A549 (cell line): Measurements from ENCODE around the gene RAPGEF5. TPM values are rescaled to one million over a fixed set of nuclear protein-coding genes. Genes with fewer than 3 reads are reported as not detected.

Experiments used
- ATAC-seq, 2 experiments: fragments of 200-7000 bp in 1 of 2; fragments of >200 bp in 1 of 2; cut with Nextera tagmentation in 1 of 2; cut with Tn5 transposase in 1 of 2; 3 replicates each; pipeline versions ENCODE4 v1.8.0 to v1.9.1; 2018 to 2020; ENCODE audit warnings: mild to moderate bottlenecking in 1 of 2, moderate library complexity in 1 of 2
- CTCF ChIA-PET: fragments of 300-600 bp; sonication (Branson Sonifier 250); formaldehyde crosslinking; extraction: SDS; loops from one replicate; lab custom pipeline; 2021; ENCODE audit warnings: antibody characterized with exemption, inconsistent platforms; lab: Yijun Ruan, JAX
- POLR2A ChIA-PET: fragments of 350-600 bp; formaldehyde crosslinking; extraction: SDS; loops from one replicate; lab custom pipeline; 2021; ENCODE audit warnings: antibody characterized with exemption, inconsistent platforms; lab: Yijun Ruan, JAX
- DNase-seq, 2 experiments: peaks; one replicate each; pipeline versions ENCODE4 v3.0.0 to v3.0.0-alpha.2; 2011 to 2016; ENCODE audit warnings: low read depth in 1 of 2, low spot score in 1 of 2
- FAIRE-seq: peaks from 2 replicates; lab custom pipeline; 2011; peaks lifted over from hg19 to GRCh38; lab: Jason Lieb, UNC
- H3K27ac ChIP-seq, 2 experiments: fragments of >200 bp; sonication (Bioruptor Twin); formaldehyde crosslinking; 3 replicates each; pipeline ENCODE4 v1.5.1; 2016 to 2017
- H3K4me1 ChIP-seq: fragments of >200 bp; sonication (Bioruptor Twin); formaldehyde crosslinking; 3 replicates; pipeline ENCODE4 v1.6.1; 2016
- H3K4me2 ChIP-seq: fragments of >200 bp; sonication (Bioruptor Twin); formaldehyde crosslinking; 3 replicates; pipeline ENCODE4 v1.6.1; 2016
- H3K4me3 ChIP-seq: fragments of >200 bp; sonication (Bioruptor Twin); formaldehyde crosslinking; 3 replicates; pipeline ENCODE4 v1.5.1; 2016
- H3K9me3 ChIP-seq: fragments of >200 bp; sonication (Bioruptor Twin); formaldehyde crosslinking; 3 replicates; pipeline ENCODE4 v1.6.1; 2016
- CBX2 ChIP-seq: fragments of 200-600 bp; sonication (generic); IDR thresholded peaks from 2 replicates; pipeline ENCODE4 v1.6.1; 2016; ENCODE audit warnings: low read depth, mild to moderate bottlenecking, borderline replicate concordance
- CHD2 ChIP-seq: fragments of 150-350 bp; IDR thresholded peaks from 2 replicates; pipeline ENCODE4 v1.6.1; 2014; ENCODE audit warnings: low read length; ENCODE audit not compliant: partially characterized antibody
- CHD4 ChIP-seq: fragments of 200-600 bp; sonication (generic); IDR thresholded peaks from 2 replicates; pipeline ENCODE4 v1.6.1; 2016; ENCODE audit warnings: antibody characterized with exemption, mild to moderate bottlenecking, borderline replicate concordance
- EHF ChIP-seq: fragments of 250-450 bp; sonication (Bioruptor Pico); IDR thresholded peaks from 2 replicates; pipeline ENCODE4 v1.5.0; 2020; ENCODE audit warnings: mild to moderate bottlenecking
- EHMT2 ChIP-seq: fragments of 200-600 bp; sonication (generic); IDR thresholded peaks from 2 replicates; pipeline ENCODE4 v1.6.1; 2016; ENCODE audit warnings: antibody characterized with exemption, low read depth, mild to moderate bottlenecking, moderate library complexity
- EP300 ChIP-seq, 2 experiments: fragments of >200 bp; sonication (Bioruptor Twin); formaldehyde crosslinking; IDR thresholded peaks; 2 replicates in 1 of 2; 3 replicates in 1 of 2; pipeline ENCODE4 v1.6.1; 2016 to 2017
- ESRRA ChIP-seq: fragments of 150-350 bp; IDR thresholded peaks from 2 replicates; pipeline ENCODE4 v1.6.1; 2014; ENCODE audit warnings: mild to moderate bottlenecking, low read length, borderline replicate concordance
- FOSB ChIP-seq: fragments of 250-450 bp; sonication (Bioruptor Pico); IDR thresholded peaks from 2 replicates; pipeline ENCODE4 v1.5.0; 2020; ENCODE audit warnings: mild to moderate bottlenecking, moderate library complexity
- FOXS1 ChIP-seq: fragments of 250-450 bp; sonication (Bioruptor Pico); IDR thresholded peaks from 2 replicates; pipeline ENCODE4 v1.5.0; 2020; ENCODE audit warnings: mild to moderate bottlenecking, moderate library complexity
- HOXA7 ChIP-seq: fragments of 250-450 bp; sonication (Bioruptor Pico); IDR thresholded peaks from 2 replicates; pipeline ENCODE4 v1.5.0; 2020; ENCODE audit warnings: mild to moderate bottlenecking, moderate library complexity
- HOXB13 ChIP-seq: fragments of 250-450 bp; sonication (Bioruptor Pico); IDR thresholded peaks from 2 replicates; pipeline ENCODE4 v1.5.0; 2020; ENCODE audit warnings: low read depth, mild to moderate bottlenecking, moderate library complexity
- HOXB5 ChIP-seq: fragments of 250-450 bp; sonication (Bioruptor Pico); IDR thresholded peaks from 2 replicates; pipeline ENCODE4 v1.5.0; 2020; ENCODE audit warnings: mild to moderate bottlenecking, moderate library complexity
- KDM5A ChIP-seq: fragments of 200-600 bp; sonication (generic); IDR thresholded peaks from 2 replicates; pipeline ENCODE4 v1.6.1; 2016; ENCODE audit warnings: antibody characterized with exemption, mild to moderate bottlenecking
- MAFK ChIP-seq: fragments of 450-650 bp; IDR thresholded peaks from 2 replicates; pipeline ENCODE4 v1.6.1; 2014; ENCODE audit not compliant: partially characterized antibody
- NFE2L2 ChIP-seq: fragments of 150-350 bp; conservative IDR thresholded peaks from 2 replicates; pipeline ENCODE4 v1.6.1; 2014; ENCODE audit warnings: low read length
- NPAS2 ChIP-seq: fragments of 250-450 bp; sonication (Bioruptor Pico); IDR thresholded peaks from 2 replicates; pipeline ENCODE4 v1.8.0; 2022; ENCODE audit warnings: mild to moderate bottlenecking, moderate library complexity, borderline replicate concordance
- PHF8 ChIP-seq: fragments of 200-600 bp; sonication (generic); IDR thresholded peaks from 2 replicates; pipeline ENCODE4 v1.6.1; 2016; ENCODE audit warnings: low read depth, mild to moderate bottlenecking, antibody characterized with exemption, moderate library complexity, borderline replicate concordance
- POLR2A ChIP-seq: IDR thresholded peaks from 2 replicates; pipeline ENCODE4 v1.6.1; 2012; ENCODE audit warnings: mild to moderate bottlenecking, low read length
- RAD21 ChIP-seq, 2 experiments: fragments of >200 bp in 1 of 2; sonication (Bioruptor Twin) in 1 of 2; formaldehyde crosslinking in 1 of 2; IDR thresholded peaks in 1 of 2; conservative IDR thresholded peaks in 1 of 2; 2 replicates in 1 of 2; 3 replicates in 1 of 2; pipeline ENCODE4 v1.6.1; 2012 to 2018; ENCODE audit warnings: inconsistent platforms in 1 of 2
- RCOR1 ChIP-seq: fragments of 150-350 bp; IDR thresholded peaks from 2 replicates; pipeline ENCODE4 v1.6.1; 2014; ENCODE audit warnings: antibody characterized with exemption, low read length, low read depth
- SMC3 ChIP-seq: fragments of >200 bp; sonication (Bioruptor Twin); formaldehyde crosslinking; IDR thresholded peaks from 3 replicates; pipeline ENCODE4 v1.6.1; 2018; ENCODE audit warnings: inconsistent platforms
- SREBF2 ChIP-seq: fragments of 450-650 bp; IDR thresholded peaks from 2 replicates; pipeline ENCODE4 v1.6.1; 2014; ENCODE audit warnings: mild to moderate bottlenecking, moderate library complexity
- TFCP2L1 ChIP-seq: fragments of 250-450 bp; sonication (Bioruptor Pico); IDR thresholded peaks from 2 replicates; pipeline ENCODE4 v1.5.0; 2021; ENCODE audit warnings: mild to moderate bottlenecking
- ZC3H11A ChIP-seq: fragments of 450-650 bp; IDR thresholded peaks from 2 replicates; pipeline ENCODE4 v1.6.1; 2014; ENCODE audit warnings: antibody characterized with exemption, mild to moderate bottlenecking
- ZFP36 ChIP-seq: fragments of 450-650 bp; IDR thresholded peaks from 2 replicates; pipeline ENCODE4 v1.6.1; 2014; ENCODE audit warnings: borderline replicate concordance; ENCODE audit not compliant: partially characterized antibody
- WGBS: methylation state at CpG from one replicate; pipeline ENCODE4 v1.1.6; 2017; ENCODE audit errors: missing lambda C conversion rate; 5-methylcytosine and 5-hydroxymethylcytosine counted together
- polyA plus RNA-seq, 4 experiments: library from polyadenylated mRNA; depleted of rRNA in 3 of 4; stranded (reverse); fragments of >200 nt; fragmentation: RNase III in 1 of 4; extraction: RNeasy Plus Mini Kit Qiagen cat#74134 plus additional on column Dnase treatment in 1 of 4; gene quantifications; 2 replicates in 3 of 4; 3 replicates in 1 of 4; pipeline ENCODE4 v1.2.3, GENCODE V29; 2011 to 2017
- TF ChIP-seq, protein P1 (sequence below): IDR thresholded peaks from 2 replicates; pipeline ENCODE4 v1.6.1; 2012
- TF ChIP-seq, protein P2 (sequence below): fragments of 150-350 bp; IDR thresholded peaks from 2 replicates; pipeline ENCODE4 v1.6.1; 2014; ENCODE audit warnings: low read depth, mild to moderate bottlenecking, low read length
- TF ChIP-seq, protein P3 (sequence below): fragments of 200-600 bp; sonication (generic); IDR thresholded peaks from 2 replicates; pipeline ENCODE4 v1.6.1; 2016; ENCODE audit warnings: antibody characterized with exemption, mild to moderate bottlenecking, moderate library complexity

RAPGEF5 gene
- polyA plus RNA-seq, 2 of the 4 experiments (the other 2 are of a cell fraction): 0.03 to 0.14 TPM

DNA sequence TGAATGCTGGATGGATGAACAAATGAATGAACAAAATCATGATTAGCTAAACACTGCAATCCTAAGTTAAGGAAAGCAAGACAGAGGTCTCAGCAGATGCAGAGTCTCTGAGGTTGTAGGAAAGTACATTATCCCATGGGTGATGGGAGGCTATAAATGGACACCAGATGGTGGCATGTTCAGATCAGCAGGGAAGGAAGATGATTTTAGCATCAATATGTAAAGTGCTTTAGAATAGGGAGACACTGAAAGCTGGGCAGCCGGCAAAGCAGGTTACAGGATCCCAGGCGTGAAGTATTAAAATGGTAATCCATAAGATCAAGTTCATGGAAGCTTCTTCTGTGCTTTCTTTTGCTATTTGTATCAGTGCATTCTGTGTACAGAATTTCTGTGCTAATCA lies 7.9 kb upstream of the RAPGEF5 start:
- POLR2A ChIA-PET: no interaction called here
- ATAC-seq (no peak), DNase-seq (no peak), FAIRE-seq (no peak)
- Histone ChIP-seq H3K4me1 (no peaks in the 10 kb centered on the region), H3K27ac (no peak overlapping the region), H3K4me2 (no peak overlapping the region), H3K4me3 (no peak overlapping the region), H3K9me3 (no peaks in the 10 kb centered on the region)
- TF ChIP-seq ZC3H11A (no peak), ZFP36 (no peak), SREBF2 (no peak), NFE2L2 (no peak), NPAS2 (CRISPR knock-in tag) (no peak), CBX2 (no peak), HOXB13 (CRISPR knock-in tag) (no peak), EP300 (IDR thresholded peaks at IDR 0.05) (no peak), EHF (CRISPR knock-in tag) (no peak), CHD4 (no peak), RCOR1 (no peak), MAFK (no peak), TFCP2L1 (CRISPR knock-in tag) (no peak), HOXA7 (CRISPR knock-in tag) (no peak), FOXS1 (CRISPR knock-in tag) (no peak)
- TF ChIP-seq, protein P1, sequence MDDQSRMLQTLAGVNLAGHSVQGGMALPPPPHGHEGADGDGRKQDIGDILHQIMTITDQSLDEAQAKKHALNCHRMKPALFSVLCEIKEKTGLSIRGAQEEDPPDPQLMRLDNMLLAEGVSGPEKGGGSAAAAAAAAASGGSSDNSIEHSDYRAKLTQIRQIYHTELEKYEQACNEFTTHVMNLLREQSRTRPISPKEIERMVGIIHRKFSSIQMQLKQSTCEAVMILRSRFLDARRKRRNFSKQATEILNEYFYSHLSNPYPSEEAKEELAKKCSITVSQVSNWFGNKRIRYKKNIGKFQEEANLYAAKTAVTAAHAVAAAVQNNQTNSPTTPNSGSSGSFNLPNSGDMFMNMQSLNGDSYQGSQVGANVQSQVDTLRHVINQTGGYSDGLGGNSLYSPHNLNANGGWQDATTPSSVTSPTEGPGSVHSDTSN: no peak
- TF ChIP-seq, protein P2, sequence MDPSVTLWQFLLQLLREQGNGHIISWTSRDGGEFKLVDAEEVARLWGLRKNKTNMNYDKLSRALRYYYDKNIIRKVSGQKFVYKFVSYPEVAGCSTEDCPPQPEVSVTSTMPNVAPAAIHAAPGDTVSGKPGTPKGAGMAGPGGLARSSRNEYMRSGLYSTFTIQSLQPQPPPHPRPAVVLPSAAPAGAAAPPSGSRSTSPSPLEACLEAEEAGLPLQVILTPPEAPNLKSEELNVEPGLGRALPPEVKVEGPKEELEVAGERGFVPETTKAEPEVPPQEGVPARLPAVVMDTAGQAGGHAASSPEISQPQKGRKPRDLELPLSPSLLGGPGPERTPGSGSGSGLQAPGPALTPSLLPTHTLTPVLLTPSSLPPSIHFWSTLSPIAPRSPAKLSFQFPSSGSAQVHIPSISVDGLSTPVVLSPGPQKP: no peak
- CTCF ChIA-PET: interaction anchor here (1.3 to 1.6 kb wide), 2 partner anchors 9 to 255 kb away, joined by 4 to 10 read pairs; no protein-coding TSS in a partner anchor
- WGBS: 55% methylated on average over 2 of the region's 2 CpGs

DNA sequence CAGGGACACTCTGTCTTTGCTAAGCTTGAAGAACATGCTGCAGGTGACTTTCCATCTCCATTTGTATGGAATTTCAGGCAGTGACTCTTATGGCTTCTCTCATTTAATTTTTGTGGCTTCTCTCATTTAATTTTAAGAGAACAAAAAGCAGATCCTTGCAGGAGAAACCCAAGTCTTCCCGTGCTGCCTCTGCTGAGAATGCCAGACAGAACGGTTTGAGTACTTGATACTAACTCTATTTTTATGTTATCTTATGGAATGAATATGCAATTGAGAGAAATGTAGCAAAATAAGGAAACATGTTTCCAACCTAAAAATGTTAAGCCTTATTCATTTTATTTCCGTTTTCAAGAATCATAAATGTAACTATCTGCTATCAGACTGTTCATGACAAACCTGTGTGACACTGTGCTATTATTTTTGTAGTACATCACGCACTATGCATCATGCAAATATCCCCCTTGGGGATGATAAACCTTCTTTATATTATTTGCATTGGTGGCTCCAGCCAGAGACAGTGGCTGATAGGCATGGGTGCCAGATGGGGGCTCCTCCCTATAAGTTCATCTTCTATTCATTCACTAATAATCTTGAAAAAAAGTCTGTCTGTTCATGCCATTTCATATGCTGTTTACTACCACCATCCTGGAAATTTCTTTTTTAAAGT lies 6.9 kb upstream of the RAPGEF5 start:
- ATAC-seq: no peak
- H3K4me3 ChIP-seq: no peak overlapping the region
- no peaks in the 10 kb centered on the region for H3K4me1 ChIP-seq
- ChIA-PET CTCF (interaction anchor here (1.3 kb wide), 1 partner anchor 8 kb away, joined by 4 read pairs; no protein-coding TSS in a partner anchor), POLR2A (no interaction called here)
- no peak for FAIRE-seq
- no peak for TF ChIP-seq POLR2A
- no peak for TF ChIP-seq HOXB5 (CRISPR knock-in tag)
- TF ChIP-seq FOSB: no peak
- TF ChIP-seq EHF (CRISPR knock-in tag): no peak
- TF ChIP-seq SMC3: no peak
- TF ChIP-seq NFE2L2: no peak
- TF ChIP-seq CHD4: no peak
- no peak for TF ChIP-seq ESRRA
- TF ChIP-seq, all 56 proteins: peak for 0
- H3K27ac ChIP-seq: no peak overlapping the region
- WGBS: 11% methylated on average over 4 of the region's 4 CpGs
- no peaks in the 10 kb centered on the region for H3K9me3 ChIP-seq
- DNase-seq: no peak
- H3K4me2 ChIP-seq: no peak overlapping the region

DNA sequence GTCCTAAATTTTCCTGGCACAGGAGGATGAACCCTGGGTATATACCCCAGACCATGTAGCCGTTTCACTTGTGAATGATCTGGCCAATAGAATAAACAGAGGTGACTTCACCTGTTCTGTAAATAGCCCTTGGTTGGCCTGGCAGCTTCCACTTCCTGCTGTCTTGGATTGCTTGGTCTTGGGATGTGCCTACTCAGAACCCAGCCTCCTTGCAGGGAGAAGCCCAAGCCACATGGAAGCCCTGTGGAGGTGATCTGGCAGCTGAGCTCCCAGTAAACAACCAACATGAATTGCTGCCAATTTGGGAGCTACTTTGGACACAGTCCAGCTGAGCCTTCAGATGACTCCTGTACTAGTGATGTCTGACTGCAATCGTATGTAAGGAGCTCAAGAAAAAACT lies 4.8 kb upstream of the RAPGEF5 start:
- H3K4me2 ChIP-seq: no peak overlapping the region
- FAIRE-seq (no peak), DNase-seq (no peak), ATAC-seq (no peak)
- no peaks in the 10 kb centered on the region for H3K9me3 ChIP-seq
- 4% methylated on average over 2 of the region's 2 CpGs for WGBS
- CTCF ChIA-PET: no interaction called here
- H3K4me1 ChIP-seq: peaks cover 7% of the 10 kb centered on the region; the same call in 1 of the 3 replicates
- no peak overlapping the region for H3K27ac ChIP-seq
- H3K4me3 ChIP-seq: no peak overlapping the region
- POLR2A ChIA-PET: no interaction called here
- no peak for TF ChIP-seq CHD2
- TF ChIP-seq, protein P3, sequence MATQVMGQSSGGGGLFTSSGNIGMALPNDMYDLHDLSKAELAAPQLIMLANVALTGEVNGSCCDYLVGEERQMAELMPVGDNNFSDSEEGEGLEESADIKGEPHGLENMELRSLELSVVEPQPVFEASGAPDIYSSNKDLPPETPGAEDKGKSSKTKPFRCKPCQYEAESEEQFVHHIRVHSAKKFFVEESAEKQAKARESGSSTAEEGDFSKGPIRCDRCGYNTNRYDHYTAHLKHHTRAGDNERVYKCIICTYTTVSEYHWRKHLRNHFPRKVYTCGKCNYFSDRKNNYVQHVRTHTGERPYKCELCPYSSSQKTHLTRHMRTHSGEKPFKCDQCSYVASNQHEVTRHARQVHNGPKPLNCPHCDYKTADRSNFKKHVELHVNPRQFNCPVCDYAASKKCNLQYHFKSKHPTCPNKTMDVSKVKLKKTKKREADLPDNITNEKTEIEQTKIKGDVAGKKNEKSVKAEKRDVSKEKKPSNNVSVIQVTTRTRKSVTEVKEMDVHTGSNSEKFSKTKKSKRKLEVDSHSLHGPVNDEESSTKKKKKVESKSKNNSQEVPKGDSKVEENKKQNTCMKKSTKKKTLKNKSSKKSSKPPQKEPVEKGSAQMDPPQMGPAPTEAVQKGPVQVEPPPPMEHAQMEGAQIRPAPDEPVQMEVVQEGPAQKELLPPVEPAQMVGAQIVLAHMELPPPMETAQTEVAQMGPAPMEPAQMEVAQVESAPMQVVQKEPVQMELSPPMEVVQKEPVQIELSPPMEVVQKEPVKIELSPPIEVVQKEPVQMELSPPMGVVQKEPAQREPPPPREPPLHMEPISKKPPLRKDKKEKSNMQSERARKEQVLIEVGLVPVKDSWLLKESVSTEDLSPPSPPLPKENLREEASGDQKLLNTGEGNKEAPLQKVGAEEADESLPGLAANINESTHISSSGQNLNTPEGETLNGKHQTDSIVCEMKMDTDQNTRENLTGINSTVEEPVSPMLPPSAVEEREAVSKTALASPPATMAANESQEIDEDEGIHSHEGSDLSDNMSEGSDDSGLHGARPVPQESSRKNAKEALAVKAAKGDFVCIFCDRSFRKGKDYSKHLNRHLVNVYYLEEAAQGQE: no peak
- TF ChIP-seq NFE2L2: no peak
- no peak for TF ChIP-seq ZFP36
- no peak for TF ChIP-seq EHMT2
- TF ChIP-seq RAD21 (conservative IDR thresholded peaks at IDR 0.05 in 1 of 2, IDR thresholded peaks at IDR 0.05 in 1 of 2): no peak
- no peak for TF ChIP-seq PHF8
- no peak for TF ChIP-seq KDM5A
- no peak for TF ChIP-seq HOXB13 (CRISPR knock-in tag)
- TF ChIP-seq, protein P1: no peak
